HUES6 (cell line): ENCODE results near the gene TYW5.
A peak's percentile ranks its signal among the peaks of the same experiment; 100 is the strongest.
"Not testable (repeated sequence)": the region's sequence is repeated elsewhere in the genome, so short reads cannot be mapped to it uniquely, and the experiment has no call there.

Source experiments
- H3K27ac ChIP-seq: 2 replicates; pipeline ENCODE4 v1.7.0; 2013; ENCODE audit warnings: low read depth, mild to moderate bottlenecking, low read length, inconsistent platforms
- H3K27me3 ChIP-seq: 2 replicates; pipeline ENCODE4 v1.6.1; 2013; ENCODE audit warnings: low read length; ENCODE audit not compliant: control insufficient read depth, insufficient read depth
- H3K36me3 ChIP-seq: 2 replicates; pipeline ENCODE4 v1.6.1; 2013; ENCODE audit warnings: low read length; ENCODE audit not compliant: control insufficient read depth, insufficient read depth
- H3K4me1 ChIP-seq: 2 replicates; pipeline ENCODE4 v1.6.1; 2013; ENCODE audit warnings: low read length; ENCODE audit not compliant: control insufficient read depth, insufficient read depth
- H3K4me3 ChIP-seq: 2 replicates; pipeline ENCODE4 v1.5.1; 2013; ENCODE audit warnings: low read depth, low read length
- H3K9ac ChIP-seq: one replicate; pipeline ENCODE4 v1.6.1; 2013; ENCODE audit warnings: mild to moderate bottlenecking, low read length
- H3K9me3 ChIP-seq: 2 replicates; pipeline ENCODE4 v1.6.1; 2013; ENCODE audit warnings: low read depth, low read length; ENCODE audit not compliant: control insufficient read depth, insufficient read depth

Gene TYW5

GRCh38 chr2:199922856-199923255, 32.4 kb downstream of the TYW5 start:
- Histone ChIP-seq H3K4me1 (peaks cover 6% of the 10 kb centered on the region), H3K27ac (no peak overlapping the region), H3K4me3 (no peak overlapping the region), H3K27me3 (no peaks in the 10 kb centered on the region), H3K9ac (no peak overlapping the region), H3K9me3 (peaks cover under 1% of the 10 kb centered on the region; the same call in 1 of the 2 replicates), H3K36me3 (peaks cover 48% of the 10 kb centered on the region)

GRCh38 chr2:199916980-199917379, 38.3 kb downstream of the TYW5 start:
- H3K9me3 ChIP-seq, result peaks cover 34% of the 10 kb centered on the region
- no peaks in the 10 kb centered on the region for H3K27me3 ChIP-seq
- H3K27ac ChIP-seq, result no peak overlapping the region
- H3K4me3 ChIP-seq, result no peak overlapping the region
- peaks cover 67% of the 10 kb centered on the region for H3K36me3 ChIP-seq
- no peak overlapping the region for H3K9ac ChIP-seq
- no peaks in the 10 kb centered on the region for H3K4me1 ChIP-seq

GRCh38 chr2:199914372-199914958, 40.8 kb downstream of the TYW5 start:
- Histone ChIP-seq H3K4me3 (peak overlapping the region; percentile 20; the same call in 1 of the 2 replicates), H3K27ac (no peak overlapping the region), H3K9ac (no peak overlapping the region), H3K9me3 (peaks cover 34% of the 10 kb centered on the region), H3K4me1 (peaks cover 6% of the 10 kb centered on the region), H3K27me3 (no peaks in the 10 kb centered on the region), H3K36me3 (peaks cover 58% of the 10 kb centered on the region)

GRCh38 chr2:199912553-199913114, 42.7 kb downstream of the TYW5 start:
- Histone ChIP-seq H3K9me3 (peaks cover 31% of the 10 kb centered on the region), H3K4me3 (peak overlapping the region; percentile 90), H3K9ac (peak overlapping the region; percentile 94), H3K36me3 (peaks cover 42% of the 10 kb centered on the region)
- H3K27me3 ChIP-seq, H3K4me1 ChIP-seq, H3K27ac ChIP-seq: not testable (repeated sequence)

GRCh38 chr2:199911877-199912161, 43.5 kb downstream of the TYW5 start:
- H3K36me3 ChIP-seq, result peaks cover 35% of the 10 kb centered on the region
- H3K9ac ChIP-seq, result peak overlapping the region; percentile 94
- H3K4me3 ChIP-seq, result peak overlapping the region; percentile 90
- peaks cover 23% of the 10 kb centered on the region for H3K9me3 ChIP-seq
- H3K27ac ChIP-seq, result peak overlapping the region; percentile 94; the same call in 1 of the 2 replicates
- H3K27me3 ChIP-seq, result no peaks in the 10 kb centered on the region
- H3K4me1 ChIP-seq, result peaks cover 6% of the 10 kb centered on the region

GRCh38 chr2:199911052-199911876, 44.0 kb downstream of the TYW5 start, which contains the start of gene C2orf69:
C2orf69 (plus strand) TSS chr2:199911293; CDS start chr2:199911439, 146 bp downstream.
- Histone ChIP-seq H3K27me3 (no peaks in the 10 kb centered on the region), H3K27ac (peak within 1 kb of the TSS; percentile 95), H3K9ac (peak within 1 kb of the TSS; percentile 94), H3K36me3 (peaks cover 29% of the 10 kb centered on the region), H3K4me3 (peak within 1 kb of the TSS; percentile 90), H3K4me1 (peaks cover 6% of the 10 kb centered on the region), H3K9me3 (peaks cover 17% of the 10 kb centered on the region)

GRCh38 chr2:199910338-199911051, 44.8 kb downstream of the TYW5 start:
- Histone ChIP-seq H3K4me3 (peak overlapping the region; percentile 90), H3K9me3 (peaks cover 14% of the 10 kb centered on the region; the same call in 1 of the 2 replicates), H3K27ac (peak overlapping the region; percentile 95), H3K27me3 (no peaks in the 10 kb centered on the region), H3K4me1 (peaks cover 6% of the 10 kb centered on the region), H3K36me3 (peaks cover 22% of the 10 kb centered on the region), H3K9ac (peak overlapping the region; percentile 80)

- Histone ChIP-seq H3K4me3 (no peak overlapping the region), H3K4me1 (peaks cover 6% of the 10 kb centered on the region), H3K9me3 (no peaks in the 10 kb centered on the region), H3K27me3 (no peaks in the 10 kb centered on the region), H3K9ac (no peak overlapping the region), H3K36me3 (peaks cover 3% of the 10 kb centered on the region; the same call in 1 of the 2 replicates), H3K27ac (no peak overlapping the region)
Measured at GRCh38 chr2:199907008-199907714, 48.1 kb downstream of the TYW5 start.

- Histone ChIP-seq H3K27me3 (no peaks in the 10 kb centered on the region), H3K9ac (no peak overlapping the region), H3K4me1 (no peaks in the 10 kb centered on the region), H3K27ac (no peak overlapping the region), H3K36me3 (no peaks in the 10 kb centered on the region), H3K9me3 (no peaks in the 10 kb centered on the region), H3K4me3 (no peak overlapping the region)
Measured at GRCh38 chr2:199903111-199903510, 52.2 kb downstream of the TYW5 start.

- H3K9me3 ChIP-seq, result no peaks in the 10 kb centered on the region
- H3K27ac ChIP-seq, result no peak overlapping the region
- no peak overlapping the region for H3K9ac ChIP-seq
- H3K4me3 ChIP-seq, result no peak overlapping the region
- H3K27me3 ChIP-seq, result no peaks in the 10 kb centered on the region
- no peaks in the 10 kb centered on the region for H3K36me3 ChIP-seq
- no peaks in the 10 kb centered on the region for H3K4me1 ChIP-seq
Measured at GRCh38 chr2:199902486-199903110, 52.7 kb downstream of the TYW5 start.
